Adrenal gland (tissue), 5 donors: Measurements from ENCODE around the gene KLF7.

Experiments used
- CTCF ChIP-seq, 6 experiments: fragments of 450-650 bp in 4 of 6; fragments of 200-600 bp in 2 of 6; sonication (generic) in 1 of 6; IDR thresholded peaks; 1 replicate in 5 of 6; 2 replicates in 1 of 6; pipeline versions ENCODE4 v1.5.1 to v1.8.0; 2016 to 2021; ENCODE audit warnings: antibody characterized with exemption in 6 of 6, mild to moderate bottlenecking in 2 of 6, moderate library complexity in 1 of 6
- POLR2A ChIP-seq, 2 donors: fragments of 450-650 bp; IDR thresholded peaks; one replicate each; pipeline ENCODE4 v1.6.1; 2017; ENCODE audit warnings: antibody characterized with exemption in 2 of 2, mild to moderate bottlenecking in 2 of 2, moderate library complexity in 1 of 2
- donor health status: DM: no; HTN: no; CAD: no.

- TF ChIP-seq CTCF (IDR thresholded peaks at IDR 0.05) (no peak), POLR2A (IDR thresholded peaks at IDR 0.05) (no peak)
Measured at GRCh38 chr2:207140265-207140664, 25.5 kb downstream of the KLF7 start.
